Vagina (tissue), 2 donors: ENCODE data around the gene GOLGA6L1. TPM values are rescaled to one million over a fixed set of nuclear protein-coding genes. Genes with fewer than 3 reads are reported as not detected.
"Not testable (repeated sequence)": the region's sequence is repeated elsewhere in the genome, so short reads cannot be mapped to it uniquely, and the experiment has no call there.

ENCODE experiments used
- DNase-seq, 2 donors: peaks; one replicate each; pipeline ENCODE4 v3.0.0-alpha.2; 2017; ENCODE audit errors: extremely low spot score in 2 of 2
- H3K27ac ChIP-seq: fragments of 200-600 bp; sonication (generic); one replicate; pipeline ENCODE4 v1.5.1; 2019
- H3K27me3 ChIP-seq: fragments of 200-600 bp; sonication (generic); one replicate; pipeline ENCODE4 v1.5.1; 2019
- H3K36me3 ChIP-seq, 2 donors: fragments of 200-600 bp; sonication (generic); one replicate each; pipeline ENCODE4 v1.5.1; 2017 to 2019
- H3K4me1 ChIP-seq: fragments of 200-600 bp; sonication (generic); one replicate; pipeline ENCODE4 v1.5.1; 2019
- H3K4me3 ChIP-seq, 2 donors: fragments of 200-600 bp; sonication (generic); 1 replicate in 1 of 2; 2 replicates in 1 of 2; pipeline ENCODE4 v1.5.1; 2016 to 2019
- H3K9me3 ChIP-seq: fragments of 200-600 bp; sonication (generic); one replicate; pipeline ENCODE4 v1.5.1; 2019
- POLR2A ChIP-seq, 2 donors: fragments of 450-650 bp; IDR thresholded peaks; one replicate each; pipeline ENCODE4 v1.6.1; 2017; ENCODE audit warnings: antibody characterized with exemption in 2 of 2, mild to moderate bottlenecking in 2 of 2, moderate library complexity in 2 of 2
- POLR2AphosphoS5 ChIP-seq, 2 donors: sonication (generic); formaldehyde crosslinking; IDR thresholded peaks; one replicate each; pipeline ENCODE4 v1.9.0; 2017; ENCODE audit warnings: antibody characterized with exemption in 2 of 2, mild to moderate bottlenecking in 2 of 2, low read depth in 1 of 2; ENCODE audit not compliant: insufficient read depth in 1 of 2
- intact Hi-C: fragments of 100-400 bp; cut with DNase I; formaldehyde crosslinking; loops from one replicate; pipeline ENCODE4 v1.15.1; 2023
- total RNA-seq: library from RNA; depleted of rRNA; stranded (reverse); fragments of >200 nt; gene quantifications from one replicate; pipeline ENCODE4 v1.2.3, GENCODE V29; 2016
- TF ChIP-seq, protein P1 (sequence below), 3 experiments: fragments of 450-650 bp in 2 of 3; fragments of 200-600 bp in 1 of 3; sonication (generic) in 1 of 3; IDR thresholded peaks; one replicate each; pipeline ENCODE4 v1.5.1; 2017 to 2019; ENCODE audit warnings: antibody characterized with exemption in 3 of 3, mild to moderate bottlenecking in 2 of 3, moderate library complexity in 2 of 3

The GOLGA6L1 gene, protein sequence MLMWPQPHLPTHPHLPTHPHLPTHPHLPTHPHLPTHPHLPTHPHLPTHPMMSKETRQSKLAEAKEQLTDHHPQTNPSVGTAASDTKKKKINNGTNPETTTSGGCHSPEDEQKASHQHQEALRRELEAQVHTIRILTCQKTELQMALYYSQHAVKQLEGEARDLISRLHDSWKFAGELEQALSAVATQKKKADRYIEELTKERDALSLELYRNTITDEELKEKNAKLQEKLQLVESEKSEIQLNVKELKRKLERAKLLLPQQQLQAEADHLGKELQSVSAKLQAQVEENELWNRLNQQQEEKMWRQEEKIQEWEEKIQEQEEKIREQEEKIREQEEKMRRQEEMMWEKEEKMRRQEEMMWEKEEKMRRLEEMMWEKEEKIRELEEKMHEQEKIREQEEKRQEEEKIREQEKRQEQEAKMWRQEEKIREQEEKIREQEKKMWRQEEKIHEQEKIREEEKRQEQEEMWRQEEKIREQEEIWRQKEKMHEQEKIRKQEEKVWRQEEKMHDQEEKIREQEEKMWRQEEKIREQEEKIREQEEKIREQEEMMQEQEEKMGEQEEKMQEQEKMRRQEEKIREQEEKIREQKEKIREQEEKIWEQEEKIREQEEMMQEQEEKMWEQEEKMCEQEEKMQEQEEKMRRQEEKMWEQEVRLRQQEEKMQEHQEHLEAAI
- total RNA-seq, result not detected

DNA sequence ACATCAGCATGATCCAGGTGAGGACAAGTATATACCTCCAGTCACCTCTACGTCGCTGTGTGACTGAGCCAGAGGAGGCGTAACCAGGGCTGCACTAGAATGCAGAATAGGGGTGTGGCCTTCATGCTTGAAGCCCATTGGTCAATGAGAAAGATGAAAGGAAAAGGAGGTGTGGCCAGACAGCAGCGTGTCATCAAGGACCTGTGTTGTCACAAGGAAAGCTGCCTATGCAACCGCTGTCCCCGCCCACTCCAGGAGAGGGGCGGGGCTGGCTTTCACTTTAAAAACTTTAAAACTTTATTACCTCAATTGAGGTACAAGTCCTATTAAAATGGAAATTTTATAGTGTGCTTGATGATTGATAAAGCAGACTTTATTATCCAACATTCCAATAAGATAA is at the start of gene GOLGA6L1:
GOLGA6L1 (minus strand) TSS at position 101 of the 400 bp plus-strand sequence; CDS start at position 10, 91 bp downstream.
- DNase-seq, H3K9me3 ChIP-seq, H3K4me3 ChIP-seq, intact Hi-C loops, H3K36me3 ChIP-seq, H3K27ac ChIP-seq, H3K27me3 ChIP-seq, H3K4me1 ChIP-seq: not testable (repeated sequence)

DNA sequence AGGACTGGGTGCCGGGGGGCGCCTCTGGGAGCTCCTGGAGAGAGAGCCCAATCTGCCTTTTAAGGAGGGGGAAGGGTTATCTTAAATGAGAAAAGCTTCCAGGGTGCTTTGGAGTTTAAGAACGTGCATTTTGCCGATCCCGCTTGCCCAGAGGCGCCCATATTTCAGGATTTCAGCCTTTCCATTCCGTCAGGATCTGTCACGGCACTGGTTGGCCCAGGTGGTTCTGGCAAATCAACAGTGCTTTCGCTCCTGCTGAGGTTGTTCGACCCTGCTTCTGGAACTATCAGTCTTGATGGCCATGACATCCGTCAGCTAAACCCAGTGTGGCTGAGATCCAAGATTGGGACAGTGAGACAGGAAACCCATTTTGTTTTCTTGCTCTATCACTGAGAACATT is 44.6 kb upstream of the GOLGA6L1 start:
- H3K4me3 ChIP-seq, H3K36me3 ChIP-seq, H3K9me3 ChIP-seq, H3K27ac ChIP-seq, H3K27me3 ChIP-seq, intact Hi-C loops, H3K4me1 ChIP-seq: not testable (repeated sequence)
- peak in 1 of 2 donors; percentile 27 for DNase-seq

DNA sequence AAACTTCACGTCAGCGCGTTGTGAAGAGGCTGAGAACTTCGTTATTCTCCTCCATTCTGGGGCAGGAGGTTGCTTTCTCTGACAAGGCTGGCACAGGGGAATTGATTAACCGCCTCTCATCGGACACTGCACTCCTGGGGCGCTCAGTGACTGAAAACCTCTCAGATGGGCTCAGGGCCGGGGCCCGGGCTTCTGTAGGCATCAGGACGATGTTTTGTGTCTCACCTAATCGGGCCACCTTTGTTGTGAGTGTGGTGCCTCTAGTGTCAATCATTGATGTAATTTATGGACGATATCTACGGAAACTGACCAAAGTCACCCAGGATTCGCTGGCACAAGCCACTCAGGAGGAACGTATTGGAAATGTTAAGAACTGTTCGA is 43.9 kb upstream of the GOLGA6L1 start:
- peak in 1 of 2 donors; percentile 42 for DNase-seq
- H3K27me3 ChIP-seq, H3K4me3 ChIP-seq, H3K4me1 ChIP-seq, H3K36me3 ChIP-seq, H3K9me3 ChIP-seq, intact Hi-C loops, H3K27ac ChIP-seq: not testable (repeated sequence)

DNA sequence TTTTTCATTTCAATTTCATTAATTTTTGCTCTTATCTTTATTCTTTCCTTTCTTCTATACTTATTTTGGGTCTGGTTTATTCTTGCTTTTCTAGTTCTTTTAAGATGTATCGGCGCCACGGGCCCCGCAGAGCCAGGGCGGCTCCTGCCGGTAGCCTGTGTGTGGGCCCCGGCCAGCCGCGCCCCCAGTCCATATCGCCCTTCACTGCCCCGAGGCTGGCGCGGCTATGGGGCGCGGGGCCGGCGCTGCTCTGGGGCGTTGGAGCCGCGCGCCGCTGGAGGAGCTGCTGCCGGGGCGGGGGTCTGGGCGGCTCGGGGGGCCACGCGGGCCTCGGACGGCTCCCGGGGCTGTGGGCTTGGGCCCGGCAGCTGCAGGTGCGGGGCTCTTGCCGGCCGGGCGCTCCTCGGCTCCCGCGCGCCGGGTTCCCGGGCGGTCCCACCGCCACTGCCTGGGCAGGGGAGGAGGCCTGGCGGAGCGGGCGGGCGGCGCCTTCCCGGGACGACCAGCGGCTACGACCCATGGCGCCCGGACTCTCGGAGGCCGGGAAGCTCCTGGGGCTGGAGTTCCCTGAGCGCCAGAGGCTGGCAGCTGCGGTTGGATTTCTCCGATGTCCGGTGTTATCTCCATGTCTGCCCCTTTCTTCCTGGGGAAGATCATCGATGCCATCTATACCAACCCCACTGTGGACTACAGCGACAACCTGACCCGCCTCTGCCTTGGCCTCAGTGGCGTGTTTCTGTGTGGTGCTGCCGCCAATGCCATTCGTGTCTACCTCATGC is 43.3 kb upstream of the GOLGA6L1 start:
- H3K27ac ChIP-seq, H3K27me3 ChIP-seq, H3K9me3 ChIP-seq, H3K4me3 ChIP-seq, intact Hi-C loops, H3K36me3 ChIP-seq, H3K4me1 ChIP-seq: not testable (repeated sequence)
- DNase-seq, result peak in 1 of 2 donors; percentile 60

DNA sequence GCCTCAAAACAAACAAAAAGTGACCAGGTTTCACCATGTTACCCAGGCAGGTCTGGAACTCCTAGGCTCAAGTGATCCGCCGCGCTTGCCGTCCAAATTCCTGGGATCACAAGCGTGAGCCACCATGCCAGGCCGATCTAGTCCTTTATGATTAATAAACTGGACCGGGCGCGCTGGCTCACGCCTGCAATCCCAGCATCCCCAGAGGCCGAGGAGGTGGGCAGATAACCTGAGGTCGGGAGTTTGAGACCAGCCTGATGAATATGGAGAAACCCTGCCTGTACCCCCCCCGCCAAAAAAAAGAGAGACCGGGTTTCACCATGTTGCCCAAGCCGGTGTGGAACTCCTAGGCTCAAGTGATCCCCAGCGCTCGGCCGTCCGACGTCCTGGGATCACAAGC is 40.1 kb upstream of the GOLGA6L1 start:
- H3K4me1 ChIP-seq, H3K27ac ChIP-seq, H3K27me3 ChIP-seq, H3K36me3 ChIP-seq, H3K9me3 ChIP-seq, H3K4me3 ChIP-seq, intact Hi-C loops: not testable (repeated sequence)
- DNase-seq, result peak in 1 of 2 donors; percentile 42

DNA sequence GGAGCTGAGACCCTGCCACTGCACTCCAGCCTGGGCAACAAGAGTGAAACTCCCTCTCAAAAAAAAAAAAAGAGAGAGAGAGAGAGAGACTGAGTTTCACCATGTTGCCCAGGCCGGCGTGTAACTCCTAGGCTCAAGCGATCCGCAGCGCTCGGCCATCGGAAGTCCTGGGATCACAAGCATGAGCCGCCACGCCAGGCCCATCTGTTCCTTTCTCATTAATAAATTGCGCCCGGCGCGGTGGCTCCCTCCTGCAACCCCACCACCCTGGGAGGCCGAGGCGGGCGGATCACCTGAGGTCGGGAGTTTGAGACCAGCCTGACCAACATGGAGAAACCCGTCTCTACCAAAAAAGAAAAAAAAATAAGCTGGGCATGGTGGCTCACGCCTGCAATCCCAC is 39.0 kb upstream of the GOLGA6L1 start:
- H3K4me3 ChIP-seq, intact Hi-C loops, H3K27ac ChIP-seq, H3K9me3 ChIP-seq, H3K27me3 ChIP-seq, H3K4me1 ChIP-seq, H3K36me3 ChIP-seq: not testable (repeated sequence)
- DNase-seq, result peak in 1 of 2 donors; percentile 3

DNA sequence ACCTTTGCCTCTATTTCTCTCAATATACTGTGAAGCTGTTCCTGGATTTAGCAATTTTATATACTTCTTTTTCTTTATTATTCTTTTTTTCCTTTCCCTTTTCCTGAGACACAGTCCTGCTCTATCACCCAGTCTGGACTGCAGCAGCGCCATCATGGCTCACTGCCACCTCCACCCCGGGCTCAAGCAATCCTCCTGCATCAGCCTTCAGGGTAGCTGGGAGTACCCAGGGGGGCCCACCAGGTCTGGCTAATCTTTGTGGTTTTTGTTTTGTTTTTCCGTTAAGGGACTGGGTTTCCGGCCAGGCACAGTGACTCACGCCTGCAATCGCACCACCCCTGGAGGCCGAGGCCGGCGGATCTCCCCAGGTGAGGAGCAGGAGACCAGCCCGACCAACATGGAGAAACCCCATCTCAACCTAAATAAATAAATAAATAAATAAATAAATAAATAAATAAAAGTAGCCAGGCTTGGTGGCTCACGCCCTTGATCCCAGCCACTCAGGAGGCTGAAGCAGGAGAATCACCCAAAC is 38.1 kb upstream of the GOLGA6L1 start:
- intact Hi-C loops, H3K36me3 ChIP-seq, H3K4me1 ChIP-seq, H3K9me3 ChIP-seq, H3K27me3 ChIP-seq, H3K4me3 ChIP-seq, H3K27ac ChIP-seq: not testable (repeated sequence)
- DNase-seq, result peak in 1 of 2 donors; percentile 11

DNA sequence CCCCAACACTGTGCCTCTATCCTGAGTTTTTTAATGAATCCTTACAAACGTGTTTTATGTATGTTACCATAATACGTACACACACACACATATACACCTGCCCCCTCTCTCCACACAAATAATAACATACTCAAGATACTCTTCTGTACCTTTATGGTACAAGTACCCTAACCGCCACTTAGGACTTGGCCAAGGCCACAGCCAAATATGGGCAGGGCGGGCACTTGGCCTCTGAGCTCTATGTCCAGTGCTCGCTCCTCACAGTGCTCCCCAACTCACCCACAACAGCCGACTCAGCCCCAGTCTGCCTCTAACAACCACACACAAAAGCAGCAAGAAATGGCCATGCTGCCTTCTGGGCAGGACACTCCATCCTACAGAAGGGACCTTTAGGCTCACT is 3.8 kb downstream of the GOLGA6L1 start:
- H3K4me1 ChIP-seq, H3K36me3 ChIP-seq, H3K9me3 ChIP-seq, intact Hi-C loops, H3K27ac ChIP-seq, H3K27me3 ChIP-seq, DNase-seq, H3K4me3 ChIP-seq: not testable (repeated sequence)

DNA sequence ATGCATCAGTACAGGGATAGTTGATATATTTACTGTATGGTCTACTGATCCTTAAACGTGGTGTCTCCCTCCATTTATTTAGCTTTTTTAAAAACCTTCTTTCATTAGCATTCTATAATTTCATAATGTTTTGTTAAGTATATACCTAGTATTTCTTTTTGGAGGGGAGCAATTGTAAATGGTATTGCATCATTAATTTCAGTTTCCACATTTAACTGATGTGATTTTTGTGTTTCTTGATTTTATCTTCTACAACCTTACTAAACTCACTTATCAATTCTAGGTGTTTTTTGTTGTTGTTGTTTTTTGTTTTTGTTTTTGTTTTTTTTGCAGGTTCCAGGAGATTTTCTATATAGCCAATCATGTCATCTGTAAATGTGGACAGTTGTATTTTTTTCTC is 18.4 kb downstream of the GOLGA6L1 start:
- Histone ChIP-seq H3K4me1 (no peaks in the 10 kb centered on the region), H3K4me3 (no peak overlapping the region), H3K9me3 (no peaks in the 10 kb centered on the region), H3K36me3 (no peaks in the 10 kb centered on the region), H3K27me3 (no peaks in the 10 kb centered on the region), H3K27ac (no peak overlapping the region)
- intact Hi-C loops, result no loop called here
- TF ChIP-seq, protein P1, sequence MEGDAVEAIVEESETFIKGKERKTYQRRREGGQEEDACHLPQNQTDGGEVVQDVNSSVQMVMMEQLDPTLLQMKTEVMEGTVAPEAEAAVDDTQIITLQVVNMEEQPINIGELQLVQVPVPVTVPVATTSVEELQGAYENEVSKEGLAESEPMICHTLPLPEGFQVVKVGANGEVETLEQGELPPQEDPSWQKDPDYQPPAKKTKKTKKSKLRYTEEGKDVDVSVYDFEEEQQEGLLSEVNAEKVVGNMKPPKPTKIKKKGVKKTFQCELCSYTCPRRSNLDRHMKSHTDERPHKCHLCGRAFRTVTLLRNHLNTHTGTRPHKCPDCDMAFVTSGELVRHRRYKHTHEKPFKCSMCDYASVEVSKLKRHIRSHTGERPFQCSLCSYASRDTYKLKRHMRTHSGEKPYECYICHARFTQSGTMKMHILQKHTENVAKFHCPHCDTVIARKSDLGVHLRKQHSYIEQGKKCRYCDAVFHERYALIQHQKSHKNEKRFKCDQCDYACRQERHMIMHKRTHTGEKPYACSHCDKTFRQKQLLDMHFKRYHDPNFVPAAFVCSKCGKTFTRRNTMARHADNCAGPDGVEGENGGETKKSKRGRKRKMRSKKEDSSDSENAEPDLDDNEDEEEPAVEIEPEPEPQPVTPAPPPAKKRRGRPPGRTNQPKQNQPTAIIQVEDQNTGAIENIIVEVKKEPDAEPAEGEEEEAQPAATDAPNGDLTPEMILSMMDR (IDR thresholded peaks at IDR 0.05), result no peak
- TF ChIP-seq POLR2A (IDR thresholded peaks at IDR 0.05) (no peak), POLR2AphosphoS5 (IDR thresholded peaks at IDR 0.05; ENCODE audit: insufficient read depth in 1 of 2, low read depth in 1 of 2) (no peak)
- no peak for DNase-seq
